HG03342 (cell line): ENCODE results near the gene TSBP1.

Experiments
- ATAC-seq: cut with Tn5 transposase; IDR thresholded peaks from one replicate; pipeline ENCODE4 v1.9.1; 2021; ENCODE audit warnings: mild to moderate bottlenecking, moderate library complexity; ENCODE audit not compliant: unreplicated experiment

Gene TSBP1, protein sequence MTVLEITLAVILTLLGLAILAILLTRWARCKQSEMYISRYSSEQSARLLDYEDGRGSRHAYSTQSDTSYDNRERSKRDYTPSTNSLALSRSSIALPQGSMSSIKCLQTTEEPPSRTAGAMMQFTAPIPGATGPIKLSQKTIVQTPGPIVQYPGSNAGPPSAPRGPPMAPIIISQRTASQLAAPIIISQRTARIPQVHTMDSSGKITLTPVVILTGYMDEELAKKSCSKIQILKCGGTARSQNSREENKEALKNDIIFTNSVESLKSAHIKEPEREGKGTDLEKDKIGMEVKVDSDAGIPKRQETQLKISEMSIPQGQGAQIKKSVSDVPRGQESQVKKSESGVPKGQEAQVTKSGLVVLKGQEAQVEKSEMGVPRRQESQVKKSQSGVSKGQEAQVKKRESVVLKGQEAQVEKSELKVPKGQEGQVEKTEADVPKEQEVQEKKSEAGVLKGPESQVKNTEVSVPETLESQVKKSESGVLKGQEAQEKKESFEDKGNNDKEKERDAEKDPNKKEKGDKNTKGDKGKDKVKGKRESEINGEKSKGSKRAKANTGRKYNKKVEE

DNA sequence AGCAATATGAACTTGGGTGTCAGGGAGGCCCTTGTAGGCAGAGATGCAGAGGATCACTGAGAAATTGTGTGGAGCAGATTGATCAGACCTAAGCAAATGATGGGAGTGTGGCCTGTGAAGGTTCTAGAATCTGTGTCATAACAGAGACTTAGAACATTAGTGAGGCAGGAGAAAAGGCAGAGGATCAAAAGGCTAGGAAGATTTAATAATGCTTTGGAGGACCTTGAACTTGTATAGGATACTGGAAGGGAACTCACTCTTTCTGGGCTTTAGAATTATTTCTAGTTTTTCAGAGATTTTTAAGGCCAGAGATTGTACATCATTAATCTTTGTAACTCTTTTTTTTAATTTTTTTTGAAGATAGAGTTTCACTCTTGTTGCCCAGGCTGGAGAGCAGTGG lies at the start of gene TSBP1:
Gene TSBP1, minus strand, starts transcription at position 101 of the 400 bp plus-strand sequence. CDS start 197 bp downstream, outside the sequence.
- no peak for ATAC-seq

DNA sequence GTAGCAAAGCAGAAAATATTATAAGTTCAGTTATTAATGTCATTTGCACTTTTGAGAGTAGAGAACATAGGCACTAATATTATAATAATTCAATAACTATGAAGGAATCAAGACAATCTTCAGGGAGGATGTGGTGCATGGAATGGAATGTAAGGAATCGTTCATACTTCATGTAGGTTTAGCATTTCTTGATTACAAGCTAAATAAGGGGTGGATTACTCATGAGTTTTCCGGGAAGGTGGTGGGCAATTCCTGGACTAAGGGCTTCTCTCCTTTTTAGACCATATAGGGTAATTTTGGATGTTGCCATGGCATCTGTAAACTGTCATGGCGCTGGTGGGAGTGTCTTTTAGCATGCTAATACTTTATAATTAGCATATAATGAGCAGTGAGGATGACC lies 44.3 kb upstream of the TSBP1 start:
- ATAC-seq, result no peak

DNA sequence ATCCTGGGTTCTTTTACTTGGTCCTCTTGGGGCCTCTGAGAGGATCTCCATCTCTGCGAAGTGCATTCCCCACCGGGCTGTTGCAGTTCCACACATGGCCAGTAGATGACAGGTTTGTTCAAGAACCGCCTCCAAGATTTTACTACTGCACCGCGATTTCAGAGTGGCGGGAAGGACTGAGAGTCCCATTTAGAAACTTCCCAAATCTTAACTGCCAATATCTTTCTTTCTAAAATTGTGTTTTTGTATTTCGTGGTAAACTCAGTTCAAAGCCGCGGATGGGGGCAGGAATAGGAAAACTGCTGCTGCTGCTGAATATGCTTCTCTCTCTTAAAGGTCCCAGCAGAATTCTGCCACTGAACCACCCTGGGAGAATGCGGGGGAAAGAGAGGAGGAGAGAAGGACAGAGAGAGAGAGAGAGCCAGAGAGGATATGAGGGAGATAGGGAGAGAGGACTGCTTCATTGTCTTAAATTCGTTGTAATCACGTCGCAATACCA lies 43.9 kb upstream of the TSBP1 start:
- no peak for ATAC-seq

DNA sequence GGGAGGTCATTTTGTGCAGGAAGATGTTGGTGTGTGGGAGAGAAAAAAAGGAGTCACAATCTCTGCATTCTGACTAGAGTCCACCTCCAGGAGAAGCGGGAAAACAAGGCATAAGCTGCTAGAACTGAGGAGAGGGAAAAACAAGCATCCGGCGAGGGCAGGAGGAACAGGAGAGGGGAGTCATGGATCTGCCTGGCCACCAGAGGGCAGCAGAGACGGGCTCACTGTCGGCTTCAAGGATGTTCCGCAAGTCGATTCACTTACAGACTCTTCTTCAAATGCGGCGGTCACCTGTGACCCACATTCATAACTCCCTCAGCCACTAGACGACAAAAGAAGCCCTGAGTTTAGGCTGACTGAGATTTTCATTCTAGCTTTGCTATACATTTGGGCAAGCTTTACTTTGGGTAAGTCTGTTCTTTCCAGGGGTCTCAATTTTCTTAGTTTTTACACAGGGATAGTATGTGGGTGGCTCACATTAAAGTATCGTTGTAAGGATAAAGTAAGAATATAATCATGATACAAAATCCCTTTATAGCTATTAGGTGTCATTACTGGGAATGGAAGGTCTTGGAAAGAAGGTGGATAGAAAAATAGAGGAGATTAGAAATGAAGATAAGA lies 41.8 kb upstream of the TSBP1 start:
- ATAC-seq, result no peak

DNA sequence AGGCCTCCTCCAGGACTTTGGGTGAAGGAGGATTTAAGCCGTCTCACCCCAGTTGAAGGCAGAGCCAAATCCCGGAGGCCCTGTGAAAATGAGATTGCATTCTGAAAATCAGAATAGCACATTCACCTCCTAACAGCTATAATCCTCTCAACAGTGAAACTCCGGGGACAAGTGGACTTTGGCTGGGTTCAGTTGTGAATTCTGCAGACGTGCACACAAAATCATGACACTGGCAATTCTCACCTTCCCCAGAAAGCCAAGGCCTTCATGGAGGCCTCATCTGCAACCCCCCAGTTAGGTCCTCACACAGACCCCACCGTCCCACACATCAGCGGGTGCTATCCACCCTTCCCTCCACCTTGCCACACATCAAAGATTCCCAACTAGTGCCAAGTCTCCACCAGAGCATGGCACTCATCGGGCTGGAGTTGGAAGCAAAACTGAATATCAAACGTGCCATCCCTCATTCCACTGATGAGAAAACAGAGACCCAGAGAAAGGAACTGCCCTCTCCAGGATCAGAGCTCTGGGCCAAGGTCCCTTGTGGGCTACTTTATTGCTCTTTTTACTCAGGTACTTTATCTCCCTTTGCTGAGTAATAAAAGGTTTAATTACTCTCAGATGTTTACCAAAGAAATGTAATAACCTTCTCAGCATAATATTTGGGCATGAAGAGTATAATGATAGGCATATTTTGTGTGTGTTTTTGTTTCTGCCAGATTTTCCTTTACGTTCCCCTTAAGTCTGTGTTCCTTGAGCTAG lies 40.0 kb upstream of the TSBP1 start:
- ATAC-seq, result no peak

DNA sequence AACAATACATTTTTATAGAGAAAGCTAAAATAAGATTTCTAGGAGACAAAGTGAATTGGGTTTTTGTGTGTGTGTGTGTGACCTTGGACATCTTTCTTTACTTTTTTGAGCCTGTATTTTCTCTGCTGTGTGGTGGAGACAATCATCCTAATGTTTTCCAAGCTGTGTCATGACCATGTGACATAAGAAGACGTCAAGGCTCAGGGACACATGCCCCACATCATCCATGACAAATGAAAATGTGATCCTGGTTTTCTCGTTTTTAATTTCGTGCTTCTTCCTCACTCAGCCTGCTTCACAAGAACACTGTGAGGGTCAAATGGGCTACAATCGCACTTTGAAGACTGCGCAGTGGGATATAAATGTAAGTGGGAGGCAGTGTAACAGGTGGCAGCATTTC lies 39.2 kb upstream of the TSBP1 start:
- ATAC-seq, result no peak

DNA sequence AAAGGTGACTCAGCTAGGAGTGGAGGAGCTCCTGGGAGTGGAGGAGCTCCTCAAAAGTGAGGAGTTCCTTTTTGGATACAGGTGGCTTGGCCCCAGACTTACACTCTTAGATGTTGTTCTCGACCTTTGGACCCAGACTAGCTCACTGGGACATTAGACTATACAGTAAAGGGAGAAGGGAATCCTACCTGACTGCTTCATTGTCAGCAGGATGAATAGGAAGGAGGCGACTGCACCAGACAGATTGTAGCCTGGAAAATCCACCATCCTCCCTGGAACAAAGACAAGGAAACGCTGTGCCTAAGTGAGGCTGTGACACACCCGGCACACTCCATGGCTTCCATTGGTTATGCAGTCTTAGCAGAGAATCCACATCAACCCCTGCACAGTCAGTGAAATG lies 35.2 kb upstream of the TSBP1 start, which contains the start of gene BTNL2:
Gene BTNL2, minus strand, starts transcription at position 325 of the 400 bp plus-strand sequence. Its CDS starts 58 bp downstream, at position 267.
- no peak for ATAC-seq

DNA sequence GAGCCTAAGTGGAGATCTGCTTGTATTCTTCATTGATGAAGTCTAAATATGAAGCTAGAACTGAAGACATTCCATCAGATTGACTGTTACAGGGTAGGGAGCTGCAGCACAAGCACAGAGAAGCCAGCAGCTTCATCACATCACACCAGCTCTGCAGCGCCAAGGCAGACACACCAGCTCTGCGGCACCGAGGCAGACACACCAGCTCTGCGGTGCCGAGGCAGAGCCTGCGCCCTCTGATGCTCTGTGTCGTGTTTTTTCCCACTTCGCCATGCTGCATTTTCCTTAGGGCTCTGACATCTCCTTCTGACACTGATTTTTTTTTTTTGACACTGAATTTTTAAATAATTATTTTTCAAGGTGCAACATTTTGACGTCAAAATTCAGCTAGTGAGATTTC lies 34.5 kb upstream of the TSBP1 start:
- ATAC-seq, result no peak

DNA sequence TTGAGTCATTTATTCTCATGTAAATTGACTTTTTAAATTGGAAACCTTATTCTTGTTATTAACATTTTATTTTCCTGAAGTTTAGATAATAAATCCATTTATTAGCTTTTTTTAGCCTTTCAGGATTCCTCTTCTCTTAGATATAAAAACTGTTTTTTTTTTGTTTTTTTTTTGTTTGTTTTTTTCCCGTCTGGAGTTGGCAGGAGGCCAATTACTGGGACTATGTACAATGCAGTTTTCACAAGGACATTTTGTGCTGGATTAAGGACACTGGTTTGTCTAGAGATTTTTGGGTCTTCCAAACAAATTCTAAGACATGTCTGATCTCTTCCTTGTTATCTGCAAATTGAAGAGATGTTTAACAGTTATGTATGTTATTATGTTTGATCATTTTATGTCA lies 34.0 kb upstream of the TSBP1 start:
- no peak for ATAC-seq

DNA sequence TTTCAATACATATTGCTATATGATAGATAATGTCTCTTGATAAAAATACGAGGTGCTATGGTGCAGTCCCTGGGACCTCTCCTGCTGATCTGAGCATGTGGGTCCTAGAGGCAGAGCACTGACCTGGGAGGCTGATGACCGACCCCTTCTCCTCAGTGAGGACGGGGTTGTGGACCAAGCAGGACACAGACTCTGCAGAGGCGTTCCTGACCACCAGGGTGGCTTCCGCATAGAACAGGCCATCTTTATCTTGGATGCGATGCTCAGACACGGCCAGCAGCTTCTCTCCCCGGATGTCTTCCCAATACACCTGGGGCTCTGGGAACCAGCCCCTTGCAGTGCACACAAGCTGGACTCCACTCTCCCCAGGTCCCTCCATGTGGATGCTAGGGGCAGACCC lies 31.1 kb upstream of the TSBP1 start:
- ATAC-seq, result no peak

DNA sequence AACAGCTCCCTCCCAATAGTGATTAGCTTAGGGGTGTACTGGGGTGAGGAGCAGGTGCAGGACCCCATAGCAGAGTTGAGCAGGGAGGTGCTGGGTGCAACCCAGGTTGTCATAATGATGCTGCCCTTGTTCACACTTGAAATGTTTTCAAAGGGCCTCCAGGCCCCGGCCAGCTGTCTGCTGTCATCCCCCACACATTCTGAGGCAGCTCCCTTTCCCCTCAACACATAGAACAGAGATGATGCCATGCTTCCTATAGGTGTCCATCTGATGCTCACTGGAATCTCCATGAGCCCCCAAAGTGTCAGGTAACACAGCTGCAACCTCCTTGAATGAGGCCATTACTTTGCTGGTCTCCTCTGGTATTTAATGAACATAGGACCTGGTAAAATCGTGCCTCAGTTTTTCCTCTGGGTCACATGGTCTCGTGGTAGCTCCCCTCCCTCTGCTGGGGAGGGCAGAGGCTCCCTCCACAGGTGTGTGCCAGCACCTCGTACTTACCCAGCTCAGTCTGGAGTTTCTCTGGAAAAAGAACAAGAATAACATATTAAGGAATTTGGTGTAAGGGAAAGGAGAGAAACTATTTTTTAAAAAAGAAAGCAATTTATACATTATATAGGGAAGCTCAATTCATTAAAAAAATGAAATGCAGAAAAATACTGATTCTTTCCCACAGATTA lies 29.7 kb upstream of the TSBP1 start:
- no peak for ATAC-seq

DNA sequence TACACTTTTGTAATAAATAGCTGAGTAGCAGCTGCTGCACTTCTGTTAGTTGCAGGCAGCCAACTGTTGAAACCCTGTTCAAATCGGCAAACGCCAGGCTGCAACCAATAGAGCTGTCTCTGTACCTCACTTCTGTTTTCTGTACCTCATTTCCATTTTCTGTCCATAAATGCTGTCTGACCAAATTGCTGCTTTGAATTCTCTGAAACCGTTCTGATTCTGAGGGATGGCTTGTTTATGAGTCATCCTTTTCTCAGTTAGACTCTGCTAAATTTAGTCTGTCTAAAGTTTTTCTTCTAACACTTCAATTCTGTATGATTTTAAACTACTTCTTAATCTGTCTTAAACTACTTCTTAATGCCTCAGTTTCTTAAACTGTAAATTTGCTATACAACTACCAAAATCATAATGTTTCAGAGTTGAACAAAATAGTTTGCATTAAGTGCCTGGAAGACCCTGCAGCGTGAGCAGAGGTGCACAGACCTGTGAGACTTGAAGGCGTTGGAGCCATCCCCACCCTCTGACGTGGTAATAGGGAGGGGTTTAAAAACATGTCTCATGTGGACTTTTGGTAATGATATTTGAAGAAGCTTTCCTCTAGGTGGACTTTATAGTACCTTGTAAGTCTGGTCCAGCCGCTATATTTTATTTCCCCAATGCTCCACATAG lies 25.7 kb upstream of the TSBP1 start:
- peak; percentile 65 for ATAC-seq

DNA sequence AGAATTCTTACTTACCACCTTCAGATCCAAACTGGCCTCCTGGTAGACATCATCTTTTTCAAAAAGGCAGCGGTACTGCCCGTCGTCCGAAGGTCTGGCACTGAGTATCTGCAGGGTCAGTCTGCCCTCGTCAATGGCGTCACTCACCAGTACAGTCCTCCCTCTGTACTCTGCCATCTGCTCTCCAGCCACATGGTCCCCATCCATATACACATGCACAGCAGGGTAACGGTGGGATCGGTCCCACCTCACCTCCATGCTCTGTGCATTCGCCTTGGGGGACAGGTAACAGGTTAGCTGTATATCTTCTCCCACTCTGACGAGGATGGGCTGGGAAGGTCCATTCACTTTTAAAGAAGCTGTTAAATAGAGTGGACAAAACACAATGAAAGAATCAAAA lies 24.3 kb upstream of the TSBP1 start:
- no peak for ATAC-seq

DNA sequence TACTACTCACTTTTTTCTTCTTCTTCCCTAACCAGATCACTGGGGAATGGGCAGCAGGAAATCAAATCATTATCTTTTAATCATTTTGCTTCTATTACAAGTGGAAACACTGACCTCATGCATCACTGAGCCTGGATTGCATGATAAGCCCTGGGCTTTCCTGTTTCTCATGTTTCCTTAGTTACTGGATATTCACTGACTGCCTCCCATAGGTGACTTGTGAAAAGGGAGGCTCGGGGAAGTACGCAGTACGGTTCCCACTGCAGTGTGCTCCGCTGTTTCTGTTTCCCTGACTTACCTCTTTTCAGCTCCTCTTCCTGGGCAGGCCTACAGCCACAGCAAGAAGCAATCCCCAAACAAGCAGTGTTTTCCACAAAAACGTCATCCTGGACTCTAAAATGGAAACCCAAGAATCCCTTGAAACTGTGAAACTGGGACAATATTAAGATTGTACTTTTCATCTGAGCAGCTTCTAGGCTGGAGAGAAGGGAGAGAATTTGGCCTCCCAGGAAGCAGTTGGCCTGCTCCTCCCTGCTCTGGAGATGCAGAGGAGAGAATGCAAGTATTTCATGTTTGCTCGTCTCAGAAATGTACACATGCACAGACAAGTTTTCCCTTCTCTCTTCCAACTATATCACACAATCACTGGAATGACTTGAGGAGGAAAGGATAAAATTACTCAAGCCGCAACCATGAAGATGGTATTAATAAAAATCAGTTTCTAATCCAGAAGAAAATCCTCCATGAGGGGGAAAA lies 22.1 kb upstream of the TSBP1 start:
- ATAC-seq, result no peak

DNA sequence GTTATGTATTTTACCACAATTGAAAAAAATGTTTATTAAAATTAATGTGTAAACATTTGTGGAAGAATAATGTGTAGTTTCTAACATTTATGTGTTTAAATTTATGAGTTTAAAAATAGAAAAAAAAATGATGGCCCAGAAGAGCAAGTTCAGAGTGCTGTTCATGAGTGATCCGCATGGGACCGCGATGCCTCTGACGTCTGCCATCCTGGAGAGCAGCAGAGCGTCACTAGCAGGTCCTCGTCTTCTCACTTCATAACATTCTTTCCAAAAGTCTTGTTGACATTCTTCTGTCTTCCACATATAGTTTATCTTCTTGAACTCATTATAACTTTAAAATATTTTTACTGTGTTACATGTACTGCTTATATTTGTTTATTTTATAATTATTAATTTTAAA lies 19.8 kb upstream of the TSBP1 start:
- no peak for ATAC-seq

DNA sequence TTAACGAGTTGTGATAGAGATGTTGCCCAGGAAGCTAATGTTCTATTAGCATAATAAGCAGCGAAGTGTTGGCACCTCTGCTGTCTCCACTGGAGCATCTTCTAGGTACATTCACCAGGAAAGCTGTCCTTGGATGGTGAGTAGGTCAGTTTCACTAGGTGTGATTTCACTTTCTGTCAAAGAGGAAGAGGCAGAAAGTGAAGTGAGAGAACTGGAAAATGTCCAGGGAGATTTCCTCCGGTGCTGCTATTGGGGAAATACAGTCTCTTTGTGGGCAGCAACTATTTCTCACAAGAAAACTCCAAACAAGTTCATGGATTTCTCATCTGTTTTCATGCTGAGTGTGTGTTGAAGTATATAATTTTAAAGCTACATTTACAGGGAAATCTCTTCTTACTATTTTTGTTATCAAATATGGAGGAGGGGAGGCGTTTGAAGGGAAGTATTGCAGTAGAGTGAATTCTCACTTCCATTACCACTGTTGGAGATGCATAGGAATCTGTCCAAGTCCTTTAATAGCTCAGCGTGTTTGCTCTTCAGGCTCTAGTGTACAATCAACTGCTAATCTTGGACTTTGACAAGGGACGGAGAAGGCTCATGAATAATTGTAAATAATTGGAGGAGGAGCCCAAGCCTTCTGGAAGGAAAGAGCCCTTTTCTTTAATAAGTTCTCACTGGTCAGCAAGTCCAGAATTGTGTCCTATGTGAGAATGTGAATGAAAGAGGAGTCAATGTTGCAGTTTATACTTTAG lies 16.1 kb upstream of the TSBP1 start:
- no peak for ATAC-seq

DNA sequence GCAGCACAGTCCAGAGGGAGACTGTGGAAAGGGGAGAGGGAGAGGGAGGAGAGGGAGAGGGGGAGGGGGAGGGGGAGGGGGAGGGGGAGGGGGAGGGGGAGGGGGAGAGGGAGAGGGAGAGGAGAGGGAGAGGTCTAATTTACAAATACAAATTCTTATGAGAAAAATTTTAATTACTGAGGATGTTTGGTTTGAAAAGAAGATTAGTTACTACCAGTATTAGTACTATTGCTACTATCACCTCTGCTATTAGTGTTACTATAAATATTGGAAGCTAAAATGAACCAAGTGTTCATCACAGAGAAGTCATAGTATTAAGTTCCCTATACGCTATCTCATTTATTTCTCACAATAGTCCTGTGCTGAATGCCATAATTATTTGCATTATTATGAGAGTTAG lies 14.3 kb upstream of the TSBP1 start:
- no peak for ATAC-seq

DNA sequence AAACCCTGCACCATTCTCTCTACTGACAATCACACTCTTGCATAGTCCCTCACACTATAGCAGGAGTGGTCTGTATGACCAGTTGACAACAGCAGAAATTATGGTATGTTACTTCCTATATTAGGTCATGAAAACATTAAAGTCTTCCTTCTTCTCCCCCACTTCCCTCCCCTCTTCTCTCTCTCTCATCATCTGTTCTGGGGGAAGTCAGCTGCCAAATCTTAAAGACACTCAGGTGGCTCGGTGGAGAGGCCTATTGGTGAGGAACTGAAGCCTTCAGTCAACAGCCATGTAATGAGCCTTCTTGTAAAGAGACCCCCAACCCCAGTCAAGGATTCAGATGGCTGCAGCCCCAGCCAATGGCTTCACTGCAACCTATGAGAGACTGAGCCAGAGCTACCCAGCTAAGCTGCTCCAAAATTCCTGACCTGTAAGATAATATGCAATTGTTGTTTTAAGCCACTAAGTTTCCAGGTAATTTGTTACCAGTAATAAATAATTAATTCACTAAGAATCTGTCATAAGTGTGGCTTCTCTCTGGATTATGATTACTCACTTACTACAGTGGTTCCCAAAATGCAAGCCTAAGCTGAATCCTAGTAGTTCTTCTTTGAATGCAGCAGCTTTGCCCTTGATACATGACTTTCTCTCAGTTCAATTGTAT lies 11.2 kb upstream of the TSBP1 start:
- ATAC-seq, result no peak
